ENCODE measurements around the gene SUN3. TPM values are rescaled to one million over a fixed set of nuclear protein-coding genes. Genes with fewer than 3 reads are reported as not detected.

Gene SUN3
- polyA plus RNA-seq, 1 of the 3 experiments (the other 2 are of a cell fraction): 0.12 TPM

DNA sequence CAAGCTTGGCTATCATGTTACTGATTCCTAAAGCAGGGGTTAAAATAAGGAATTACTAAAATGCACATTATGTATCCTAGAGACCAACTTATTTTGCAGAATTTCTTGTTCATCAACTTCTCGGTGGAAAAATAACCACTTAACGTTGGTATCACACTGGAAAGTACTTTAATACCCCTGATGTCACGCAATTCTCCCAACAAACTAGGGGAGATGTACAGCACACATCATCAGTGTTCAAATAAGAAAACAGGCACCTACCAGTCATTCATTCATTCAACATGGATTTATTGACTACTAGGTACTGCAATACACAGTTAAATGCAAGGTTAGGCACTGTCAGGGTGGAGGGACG lies 50.1 kb downstream of the SUN3 start:
- TF ChIP-seq, protein P1, sequence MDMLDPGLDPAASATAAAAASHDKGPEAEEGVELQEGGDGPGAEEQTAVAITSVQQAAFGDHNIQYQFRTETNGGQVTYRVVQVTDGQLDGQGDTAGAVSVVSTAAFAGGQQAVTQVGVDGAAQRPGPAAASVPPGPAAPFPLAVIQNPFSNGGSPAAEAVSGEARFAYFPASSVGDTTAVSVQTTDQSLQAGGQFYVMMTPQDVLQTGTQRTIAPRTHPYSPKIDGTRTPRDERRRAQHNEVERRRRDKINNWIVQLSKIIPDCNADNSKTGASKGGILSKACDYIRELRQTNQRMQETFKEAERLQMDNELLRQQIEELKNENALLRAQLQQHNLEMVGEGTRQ (IDR thresholded peaks at IDR 0.05; ENCODE audit: borderline replicate concordance, low read depth, low read length): no peak
- TF ChIP-seq, protein P2, sequence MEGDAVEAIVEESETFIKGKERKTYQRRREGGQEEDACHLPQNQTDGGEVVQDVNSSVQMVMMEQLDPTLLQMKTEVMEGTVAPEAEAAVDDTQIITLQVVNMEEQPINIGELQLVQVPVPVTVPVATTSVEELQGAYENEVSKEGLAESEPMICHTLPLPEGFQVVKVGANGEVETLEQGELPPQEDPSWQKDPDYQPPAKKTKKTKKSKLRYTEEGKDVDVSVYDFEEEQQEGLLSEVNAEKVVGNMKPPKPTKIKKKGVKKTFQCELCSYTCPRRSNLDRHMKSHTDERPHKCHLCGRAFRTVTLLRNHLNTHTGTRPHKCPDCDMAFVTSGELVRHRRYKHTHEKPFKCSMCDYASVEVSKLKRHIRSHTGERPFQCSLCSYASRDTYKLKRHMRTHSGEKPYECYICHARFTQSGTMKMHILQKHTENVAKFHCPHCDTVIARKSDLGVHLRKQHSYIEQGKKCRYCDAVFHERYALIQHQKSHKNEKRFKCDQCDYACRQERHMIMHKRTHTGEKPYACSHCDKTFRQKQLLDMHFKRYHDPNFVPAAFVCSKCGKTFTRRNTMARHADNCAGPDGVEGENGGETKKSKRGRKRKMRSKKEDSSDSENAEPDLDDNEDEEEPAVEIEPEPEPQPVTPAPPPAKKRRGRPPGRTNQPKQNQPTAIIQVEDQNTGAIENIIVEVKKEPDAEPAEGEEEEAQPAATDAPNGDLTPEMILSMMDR (IDR thresholded peaks at IDR 0.05): no peak
- WGBS (ENCODE audit: low lambda C conversion rate): 10% methylated on average over 4 of the region's 4 CpGs
- Histone ChIP-seq H4K20me1 (ENCODE audit: insufficient read depth) (no peaks in the 10 kb centered on the region), H3K27me3 (ENCODE audit: insufficient read depth) (no peaks in the 10 kb centered on the region), H3K9ac (peak overlapping the region; percentile 77), H2AFZ (ENCODE audit: low read depth) (peak overlapping the region; percentile 95), H3K9me2 (no peaks in the 10 kb centered on the region), H3K4me3 (ENCODE audit: low read depth in 2 of 2, low read length in 1 of 2) (peak overlapping the region; percentile 75 to 87), H3K27ac (ENCODE audit: low read depth in 2 of 2, low read length in 1 of 2) (peak overlapping the region; percentile 76 to 83; a peak in 3 of 4 replicates), H3K4me1 (ENCODE audit: control insufficient read depth in 1 of 2, insufficient read depth in 2 of 2, low read depth in 1 of 2, low read length in 1 of 2) (peaks cover 8% of the 10 kb centered on the region in 2 experiments; a peak in 3 of 4 replicates), H3K4me2 (peak overlapping the region; percentile 90), H3K9me3 (no peaks in the 10 kb centered on the region), H3K36me3 (replicated peaks in 1 of 2; ENCODE audit: control insufficient read depth in 1 of 2, insufficient read depth in 2 of 2, low read length in 1 of 2) (peaks cover 41 to 42% of the 10 kb centered on the region in 2 experiments), H3K79me2 (ENCODE audit: insufficient read depth) (peaks cover 21% of the 10 kb centered on the region), H3F3A (replicated peaks; ENCODE audit: insufficient read depth) (peaks cover 17% of the 10 kb centered on the region)
- DNase-seq: no peak
- ChIA-PET POLR2A (interaction anchor here (1.5 kb wide), 1 partner anchor 25 kb away, joined by 3 read pairs; no protein-coding TSS in a partner anchor), CTCF (interaction anchor here (1.2 to 3.3 kb wide), 6 partner anchors 10 to 725 kb away, joined by 3 to 22 read pairs (median 7); no protein-coding TSS in a partner anchor)

DNA sequence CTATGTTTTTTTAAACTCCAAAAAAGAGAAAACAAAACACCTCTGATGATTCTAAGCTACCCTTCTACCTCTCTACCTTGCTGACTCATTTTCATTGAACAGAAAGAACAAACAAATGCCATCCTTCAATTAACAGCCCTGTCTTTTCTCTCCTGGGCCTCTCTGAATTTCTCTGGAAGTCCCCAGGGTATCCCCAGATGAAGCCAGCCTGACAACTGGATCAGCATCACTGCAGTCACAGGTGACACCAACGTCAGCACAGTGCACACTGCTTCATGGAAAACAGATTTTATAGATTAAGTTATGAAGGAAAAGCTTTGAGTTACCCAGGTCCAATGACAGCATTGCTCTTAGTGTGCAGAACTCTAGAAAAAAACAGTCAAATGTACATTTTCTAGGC lies 55.2 kb downstream of the SUN3 start:
- H3K27ac ChIP-seq (ENCODE audit: low read depth in 2 of 2, low read length in 1 of 2): no peak overlapping the region
- ChIA-PET CTCF (interaction anchor here (1.0 to 3.2 kb wide), 5 partner anchors 10 to 707 kb away, joined by 4 to 12 read pairs (median 6); no protein-coding TSS in a partner anchor), POLR2A (no interaction called here)
- H3K4me3 ChIP-seq (ENCODE audit: low read depth in 2 of 2, low read length in 1 of 2): no peak overlapping the region
- H3K9me3 ChIP-seq: no peaks in the 10 kb centered on the region
- no peak for DNase-seq
- 93% methylated on average over 1 of the region's 1 CpG for WGBS (ENCODE audit: low lambda C conversion rate)
- peaks cover 19% of the 10 kb centered on the region for H3K79me2 ChIP-seq (ENCODE audit: insufficient read depth)
- H3K36me3 ChIP-seq (replicated peaks in 1 of 2; ENCODE audit: control insufficient read depth in 1 of 2, insufficient read depth in 2 of 2, low read length in 1 of 2): peaks cover 66 to 74% of the 10 kb centered on the region in 2 experiments
- no peak overlapping the region for H3K9ac ChIP-seq
- H3K9me2 ChIP-seq: no peaks in the 10 kb centered on the region
- H3F3A ChIP-seq (replicated peaks; ENCODE audit: insufficient read depth): peaks cover 12% of the 10 kb centered on the region
- H3K4me1 ChIP-seq (ENCODE audit: control insufficient read depth in 1 of 2, insufficient read depth in 2 of 2, low read depth in 1 of 2, low read length in 1 of 2): peaks cover 7 to 8% of the 10 kb centered on the region in 2 experiments; a peak in 3 of 4 replicates
- TF ChIP-seq MEF2A (IDR thresholded peaks at IDR 0.05; ENCODE audit: borderline replicate concordance, low read depth) (no peak), TEAD4 (IDR thresholded peaks at IDR 0.05; ENCODE audit: borderline replicate concordance, insufficient read depth) (no peak), POLR2AphosphoS5 (IDR thresholded peaks at IDR 0.05; ENCODE audit: low read depth, low read length) (no peak), SMC3 (IDR thresholded peaks at IDR 0.05; ENCODE audit: low read depth, low read length) (no peak), FOXM1 (IDR thresholded peaks at IDR 0.05; ENCODE audit: low read depth) (no peak), CHD2 (IDR thresholded peaks at IDR 0.05; ENCODE audit: low read length, partially characterized antibody) (no peak), NRF1 (IDR thresholded peaks at IDR 0.05; ENCODE audit: low read depth, low read length) (no peak), JUND (IDR thresholded peaks at IDR 0.05) (no peak), FOXJ3 (CRISPR knock-in tag; IDR thresholded peaks at IDR 0.05) (no peak), GABPA (IDR thresholded peaks at IDR 0.05; ENCODE audit: low read depth) (no peak), TCF12 (IDR thresholded peaks at IDR 0.05) (no peak), RAD21 (IDR thresholded peaks at IDR 0.05; ENCODE audit: low read length) (no peak)
- TF ChIP-seq, protein P2 (IDR thresholded peaks at IDR 0.05): no peak
- TF ChIP-seq, protein P1 (IDR thresholded peaks at IDR 0.05; ENCODE audit: borderline replicate concordance, low read depth, low read length): no peak
- TF ChIP-seq, protein P3, sequence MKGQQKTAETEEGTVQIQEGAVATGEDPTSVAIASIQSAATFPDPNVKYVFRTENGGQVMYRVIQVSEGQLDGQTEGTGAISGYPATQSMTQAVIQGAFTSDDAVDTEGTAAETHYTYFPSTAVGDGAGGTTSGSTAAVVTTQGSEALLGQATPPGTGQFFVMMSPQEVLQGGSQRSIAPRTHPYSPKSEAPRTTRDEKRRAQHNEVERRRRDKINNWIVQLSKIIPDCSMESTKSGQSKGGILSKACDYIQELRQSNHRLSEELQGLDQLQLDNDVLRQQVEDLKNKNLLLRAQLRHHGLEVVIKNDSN (IDR thresholded peaks at IDR 0.05; ENCODE audit: borderline replicate concordance, low read depth): no peak
- H3K4me2 ChIP-seq: no peak overlapping the region
- no peak overlapping the region for H2AFZ ChIP-seq (ENCODE audit: low read depth)
- no peaks in the 10 kb centered on the region for H3K27me3 ChIP-seq (ENCODE audit: insufficient read depth)
- no peaks in the 10 kb centered on the region for H4K20me1 ChIP-seq (ENCODE audit: insufficient read depth)
